Cardiac fibroblast (primary cell): Measurements from ENCODE around the gene BORCS5.

Experiments used
- DNase-seq, 2 donors: peaks; one replicate each; pipeline versions ENCODE4 v3.0.0 to v3.0.0-alpha.2; 2010; ENCODE audit warnings: low read depth in 2 of 2
- H3K4me3 ChIP-seq, 2 donors: replicated peaks in 1 of 2; 1 replicate in 1 of 2; 2 replicates in 1 of 2; pipeline ENCODE4 v1.5.1; 2011; ENCODE audit warnings: low read depth in 2 of 2, low read length in 2 of 2, mild to moderate bottlenecking in 2 of 2, moderate library complexity in 1 of 2
- CTCF ChIP-seq: IDR thresholded peaks from one replicate; pipeline ENCODE4 v1.5.1; 2011; ENCODE audit warnings: low read depth, mild to moderate bottlenecking, low read length, inconsistent platforms

BORCS5 gene

GRCh38 chr12:12506496-12506890, 149.6 kb downstream of the BORCS5 start:
- H3K4me3 ChIP-seq: peak overlapping the region in 1 of 2 donors; percentile 22
- TF ChIP-seq CTCF: no peak
- peak; percentile 51 to 60 for DNase-seq

- peak; percentile 6 to 11 for DNase-seq
- TF ChIP-seq CTCF: no peak
- H3K4me3 ChIP-seq: no peak overlapping the region
Observed at GRCh38 chr12:12507121-12507520, 150.2 kb downstream of the BORCS5 start.

GRCh38 chr12:12508612-12509011, 151.7 kb downstream of the BORCS5 start:
- TF ChIP-seq CTCF: no peak
- peak; percentile 60 to 80 for DNase-seq
- H3K4me3 ChIP-seq: no peak overlapping the region

GRCh38 chr12:12510141-12510540, 153.3 kb downstream of the BORCS5 start:
- H3K4me3 ChIP-seq: no peak overlapping the region
- no peak for TF ChIP-seq CTCF
- DNase-seq: peak; percentile 8 to 88

- H3K4me3 ChIP-seq: no peak overlapping the region
- no peak for DNase-seq
- TF ChIP-seq CTCF: no peak
Observed at GRCh38 chr12:12510551-12510950, 153.7 kb downstream of the BORCS5 start.

- no peak for TF ChIP-seq CTCF
- peak in 1 of 2 donors; percentile 24 for DNase-seq
Observed at GRCh38 chr12:12511021-12511783, 154.3 kb downstream of the BORCS5 start.

More at GRCh38 chr12:12511021-12511783, 154.3 kb downstream of the BORCS5 start:
- H3K4me3 ChIP-seq: no peak overlapping the region
